Myocyte (in vitro differentiated cells): ENCODE data around the gene SLC47A2. TPM values are rescaled to one million over a fixed set of nuclear protein-coding genes. Genes with fewer than 3 reads are reported as not detected.

Experiments used
- DNase-seq: peaks from one replicate; pipeline ENCODE4 v3.0.0-alpha.2; 2012; ENCODE audit warnings: low read depth
- total RNA-seq: library from RNA; depleted of rRNA; stranded (reverse); fragments of >200 nt; gene quantifications from 2 replicates; pipeline ENCODE4 v1.2.3, GENCODE V29; 2014

SLC47A2 gene
- total RNA-seq, 1 donor from 2014 or later: 3.8 TPM

- peak; percentile 99 for DNase-seq
Observed at GRCh38 chr17:19728084-19728495, 11.7 kb upstream of the SLC47A2 start.

DNA sequence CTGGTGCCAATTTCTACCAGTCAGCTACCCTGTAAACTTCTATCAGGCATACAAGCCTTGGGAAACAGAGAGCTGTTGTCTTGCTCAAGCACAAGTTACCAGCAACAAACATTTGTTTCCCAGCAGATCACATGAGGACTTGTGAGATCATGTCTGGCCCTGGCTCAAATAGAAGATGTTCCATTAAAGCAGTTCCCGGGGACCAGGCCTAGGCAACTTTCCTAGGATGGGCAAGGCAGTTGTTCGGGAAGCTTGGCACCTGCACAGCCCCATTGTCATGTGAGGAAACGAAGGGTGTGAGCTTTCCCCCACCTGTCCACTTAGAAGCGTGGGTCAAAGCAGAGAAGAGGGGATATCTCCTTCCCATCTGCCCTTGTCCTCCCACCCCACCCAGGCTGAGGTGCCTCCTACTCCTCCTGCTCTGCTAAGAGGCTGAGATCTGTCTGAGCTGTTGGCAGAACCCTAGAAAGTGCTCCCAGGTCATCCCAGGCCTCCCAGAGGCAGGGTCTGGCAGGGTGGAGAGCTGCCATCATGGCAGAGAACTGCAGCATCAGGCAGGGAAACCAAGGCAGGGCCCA, 11.2 kb upstream of the SLC47A2 start:
- DNase-seq: peak; percentile 98

DNA sequence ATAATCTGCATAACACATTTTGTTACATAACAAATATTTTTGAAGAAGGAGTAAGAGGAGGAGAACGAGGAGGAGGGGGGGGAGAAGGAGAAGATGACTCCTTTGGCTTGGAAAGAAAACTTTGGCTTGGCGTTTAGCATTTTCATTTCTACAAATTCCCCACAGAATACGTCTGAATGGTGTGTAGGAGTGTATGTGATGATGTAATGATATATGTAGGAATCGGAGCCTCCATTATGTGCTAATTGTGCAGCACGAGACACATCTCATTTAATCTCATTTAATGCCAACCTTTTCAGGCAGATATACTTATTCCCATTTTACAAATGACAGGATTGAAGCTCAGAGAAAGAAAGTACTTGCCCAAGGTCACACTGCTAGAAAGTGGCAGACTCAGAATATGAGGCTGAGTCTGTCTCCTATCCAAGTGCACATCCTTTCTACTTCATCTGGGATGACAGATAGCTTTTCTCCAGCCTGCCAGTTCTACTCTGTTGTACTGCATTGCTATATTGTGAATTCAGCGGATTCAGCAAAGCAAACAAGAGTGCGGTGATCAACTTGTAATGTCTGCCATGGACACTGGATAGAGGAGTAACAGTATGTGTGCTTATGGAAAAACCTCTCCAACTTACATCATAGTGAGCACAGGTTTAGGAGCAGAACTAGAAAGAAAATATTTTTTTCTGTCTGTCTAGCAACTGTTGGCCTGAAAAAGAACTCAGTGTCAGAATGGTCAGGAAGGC, 10.4 kb upstream of the SLC47A2 start:
- DNase-seq: no peak

- DNase-seq: no peak
Observed at GRCh38 chr17:19725486-19725885, 9.1 kb upstream of the SLC47A2 start.

- DNase-seq: peak; percentile 26
Observed at GRCh38 chr17:19724501-19725420, 8.4 kb upstream of the SLC47A2 start.

GRCh38 chr17:19723964-19724363, 7.6 kb upstream of the SLC47A2 start:
- peak; percentile 44 for DNase-seq

DNA sequence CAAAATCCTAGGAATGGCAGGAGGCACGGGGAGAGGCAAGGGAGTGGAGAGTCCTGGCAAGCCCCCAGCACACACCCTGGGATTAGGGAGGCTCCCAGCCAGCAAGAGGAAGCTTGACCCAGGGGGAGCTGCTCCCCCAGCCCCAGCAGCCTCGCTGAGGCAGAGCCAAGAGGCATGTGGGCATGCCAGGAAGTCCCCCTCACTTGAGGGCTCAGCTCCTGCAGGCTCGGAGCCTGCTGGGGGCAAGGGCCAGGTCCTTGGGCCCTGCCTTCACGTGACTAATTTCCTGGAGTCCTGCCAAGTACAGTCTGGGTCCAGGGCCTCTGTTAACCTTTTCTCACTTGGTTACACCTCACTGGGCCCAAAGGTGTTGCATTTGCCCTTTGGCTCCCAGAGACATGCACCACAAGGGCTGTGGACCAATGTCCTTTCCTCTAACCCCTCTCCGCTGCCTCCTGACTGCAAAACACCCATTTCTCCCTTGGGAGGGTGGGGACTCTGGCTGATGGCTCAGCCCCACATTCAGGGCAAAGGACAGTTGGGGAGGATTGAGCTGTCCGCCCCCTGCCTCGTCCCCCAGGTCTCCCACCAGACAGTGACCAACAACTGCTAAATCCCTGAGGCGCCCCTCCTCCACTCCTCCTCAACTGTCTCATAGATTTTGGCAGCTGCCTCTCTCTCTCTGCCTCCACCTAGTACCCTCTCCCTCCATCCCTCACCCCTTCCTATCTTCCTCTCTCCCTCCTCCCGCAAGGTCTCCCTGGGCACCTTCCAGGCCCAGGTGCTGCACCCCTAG, 4.4 kb upstream of the SLC47A2 start:
- DNase-seq: peak; percentile 31

DNA sequence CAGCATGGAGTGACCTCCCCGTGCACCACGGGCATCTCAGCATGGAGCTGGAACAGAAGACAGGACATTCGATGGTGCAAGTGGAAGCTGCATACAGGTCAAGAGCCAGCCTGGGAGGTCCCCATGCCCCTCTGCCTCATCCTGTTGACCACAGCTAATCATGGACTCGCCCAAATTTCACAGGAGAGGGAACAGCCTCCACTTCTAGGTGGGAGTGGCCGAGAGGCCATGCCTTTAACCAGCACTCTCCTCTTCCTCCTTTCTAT, 3.8 kb upstream of the SLC47A2 start:
- no peak for DNase-seq

- DNase-seq: no peak
Observed at GRCh38 chr17:19719355-19720209, 3.2 kb upstream of the SLC47A2 start.

DNA sequence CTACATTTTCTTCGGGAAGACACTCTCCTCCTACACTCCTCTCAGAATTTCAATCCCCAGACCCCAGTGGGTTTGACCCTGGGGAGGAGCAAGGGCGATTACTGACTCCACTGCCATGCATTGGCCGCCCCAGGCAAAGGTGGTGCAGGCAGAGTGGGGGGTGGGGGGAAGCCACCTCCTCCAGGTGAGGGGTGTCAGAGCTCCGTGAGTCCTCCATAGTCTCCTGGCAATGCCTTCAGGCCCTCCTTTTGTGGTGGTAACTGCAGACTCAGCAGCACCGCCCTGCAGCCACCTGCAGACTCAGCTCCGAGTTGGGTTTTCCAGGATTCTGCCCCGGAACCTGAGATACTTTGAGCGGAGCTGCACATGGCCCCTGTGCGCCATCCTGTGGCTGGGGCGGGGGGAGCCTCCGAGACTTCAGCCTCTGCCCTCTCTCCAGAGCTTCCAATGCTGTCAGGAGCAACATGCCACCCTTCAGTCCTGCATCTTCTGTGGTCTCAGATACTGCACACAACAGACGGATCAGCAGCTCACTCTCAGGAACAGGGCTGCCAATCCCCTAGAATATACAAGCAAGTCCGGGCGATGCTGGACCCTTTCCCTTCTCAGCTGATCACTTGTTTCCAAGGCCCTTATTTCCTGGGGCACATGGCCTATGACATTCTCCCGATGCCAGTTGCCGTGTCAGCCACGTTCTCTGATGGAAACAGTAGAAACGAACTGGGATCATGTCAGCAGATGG, 2.4 kb upstream of the SLC47A2 start:
- DNase-seq: no peak

- DNase-seq: no peak
Observed at GRCh38 chr17:19718041-19718612, 1.7 kb upstream of the SLC47A2 start.

DNA sequence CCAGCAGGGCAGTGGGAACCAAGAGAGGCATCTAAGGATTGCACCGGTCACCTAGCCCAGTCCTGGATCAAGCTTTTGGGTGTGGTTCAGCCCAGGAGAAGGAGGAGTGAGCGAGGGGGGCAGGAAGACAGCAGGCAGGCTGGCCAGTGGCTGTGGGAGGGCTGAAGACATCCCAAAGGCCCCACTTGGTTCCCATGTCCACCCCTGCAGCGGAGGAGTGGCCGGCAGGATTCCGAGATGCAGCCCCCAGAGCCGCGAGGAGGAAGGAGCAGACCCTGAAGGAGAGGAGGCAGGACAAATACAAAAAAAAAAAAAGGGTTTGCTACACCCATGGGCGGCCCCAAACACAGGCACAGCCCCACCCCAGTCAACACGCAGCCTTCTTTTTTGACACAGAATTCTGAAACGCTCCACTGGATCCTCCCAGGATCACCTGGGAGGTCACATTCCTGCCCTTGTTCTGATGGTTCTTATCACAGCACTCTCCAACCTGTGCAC, 1.1 kb upstream of the SLC47A2 start:
- no peak for DNase-seq

DNA sequence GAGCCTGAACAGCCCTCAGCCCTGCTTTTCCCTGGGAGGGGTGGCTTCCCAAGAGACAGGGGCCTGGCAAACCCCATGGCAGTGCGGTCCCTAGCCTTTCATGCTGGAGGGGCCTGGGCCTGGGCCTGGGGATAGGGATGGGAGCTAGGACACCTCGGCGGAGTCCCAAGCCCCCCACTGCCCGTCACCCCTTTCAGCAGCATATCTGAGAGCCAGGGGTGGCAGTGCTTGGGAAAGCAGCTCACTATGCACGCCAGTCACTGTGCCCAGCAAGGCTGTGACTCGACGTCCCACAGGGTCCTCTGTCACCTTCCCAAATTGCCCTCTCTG, 612 bp upstream of the SLC47A2 start:
- DNase-seq: no peak

DNA sequence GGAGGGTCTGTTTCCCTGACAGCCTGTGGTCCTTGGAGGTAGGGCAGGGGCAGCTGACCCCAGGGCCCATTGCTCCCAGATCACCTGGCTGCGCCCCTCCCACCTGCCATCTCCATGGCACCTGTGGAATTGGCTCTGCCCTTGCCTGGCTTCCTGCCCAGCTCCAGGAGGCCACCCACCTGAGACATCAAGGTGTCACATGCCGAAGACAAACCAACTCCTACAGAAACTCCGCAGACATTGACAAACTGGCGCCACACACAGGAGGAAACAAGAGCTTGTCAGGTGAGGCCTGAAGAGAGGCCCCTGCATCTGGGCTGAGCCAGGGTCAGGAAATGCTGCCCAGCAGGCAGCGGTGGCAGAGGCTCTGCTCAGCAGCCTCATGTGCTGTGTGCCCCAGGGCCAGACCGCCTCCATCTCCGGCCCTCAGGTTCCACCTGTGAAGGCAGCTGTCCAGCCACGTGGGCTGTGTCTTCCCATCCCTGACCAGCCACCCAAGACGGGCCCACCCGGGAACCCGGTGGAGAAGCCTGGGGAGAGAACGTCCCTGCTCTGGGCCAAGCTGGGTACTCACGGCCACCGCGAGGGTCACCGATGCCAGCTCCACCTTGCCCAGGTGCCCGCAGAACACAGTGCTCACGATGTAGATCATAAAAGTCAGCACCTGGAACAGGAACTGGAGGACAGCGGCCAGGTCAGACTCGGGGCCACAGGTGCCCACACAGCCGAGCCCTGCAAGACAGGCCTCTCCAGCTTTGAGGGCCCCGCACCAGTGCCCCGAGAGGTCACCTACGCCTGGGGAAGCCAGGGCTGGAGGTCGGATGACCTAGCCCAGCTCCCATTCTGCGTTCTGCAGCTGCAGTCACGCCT, 1.6 kb downstream of the SLC47A2 start:
- no peak for DNase-seq

DNA sequence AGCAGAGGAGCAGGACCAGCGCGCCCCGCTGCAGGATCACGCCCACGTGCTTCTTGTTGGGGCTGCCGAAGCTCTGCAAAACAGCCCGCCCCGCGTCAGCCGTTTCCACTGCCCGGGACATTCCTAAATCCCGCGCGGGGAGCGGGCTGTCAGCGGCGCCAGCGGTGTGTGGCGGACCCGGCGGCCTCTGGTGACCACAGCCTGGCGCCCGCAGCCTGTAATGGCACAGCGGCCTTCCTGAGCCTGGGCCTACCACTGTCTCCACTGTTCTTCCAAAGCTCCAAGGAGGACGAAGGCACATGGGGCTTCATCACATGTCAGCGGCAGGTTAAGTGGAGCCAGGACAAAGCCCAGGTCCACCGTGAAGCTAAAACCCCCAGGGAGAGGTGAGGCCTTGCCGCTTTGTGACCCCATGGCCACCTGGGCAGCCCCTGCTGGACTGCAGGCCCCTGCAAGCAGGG, 2.5 kb downstream of the SLC47A2 start:
- no peak for DNase-seq

- DNase-seq: no peak
Observed at GRCh38 chr17:19713462-19713861, 2.9 kb downstream of the SLC47A2 start.

DNA sequence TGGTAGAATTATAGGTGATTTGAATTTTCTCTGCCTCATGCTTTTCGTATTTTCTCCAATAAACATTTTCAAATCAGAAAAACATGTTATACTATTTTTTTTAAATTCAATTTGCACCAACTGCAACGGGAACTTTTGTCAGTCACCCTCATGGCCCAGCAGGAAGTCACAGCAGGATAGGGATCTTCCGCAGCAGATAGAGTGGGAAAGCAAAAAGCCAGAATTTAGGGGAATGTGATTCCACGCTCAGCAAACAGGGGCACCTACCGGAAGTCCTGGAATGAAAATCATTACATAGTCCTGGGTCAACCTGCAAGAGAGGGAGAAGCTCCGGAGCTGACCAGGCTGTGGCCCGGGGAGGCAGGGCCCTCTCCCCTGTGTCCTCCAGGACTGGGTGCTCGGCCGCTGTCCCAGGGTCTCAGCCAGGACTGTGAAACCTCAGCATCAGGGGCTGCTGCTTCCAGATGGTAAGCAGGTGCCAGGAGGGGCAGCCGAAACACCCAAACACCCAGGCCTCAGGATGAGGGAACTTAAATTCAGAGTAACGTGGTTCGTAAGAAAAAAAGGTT, 3.9 kb downstream of the SLC47A2 start:
- no peak for DNase-seq

DNA sequence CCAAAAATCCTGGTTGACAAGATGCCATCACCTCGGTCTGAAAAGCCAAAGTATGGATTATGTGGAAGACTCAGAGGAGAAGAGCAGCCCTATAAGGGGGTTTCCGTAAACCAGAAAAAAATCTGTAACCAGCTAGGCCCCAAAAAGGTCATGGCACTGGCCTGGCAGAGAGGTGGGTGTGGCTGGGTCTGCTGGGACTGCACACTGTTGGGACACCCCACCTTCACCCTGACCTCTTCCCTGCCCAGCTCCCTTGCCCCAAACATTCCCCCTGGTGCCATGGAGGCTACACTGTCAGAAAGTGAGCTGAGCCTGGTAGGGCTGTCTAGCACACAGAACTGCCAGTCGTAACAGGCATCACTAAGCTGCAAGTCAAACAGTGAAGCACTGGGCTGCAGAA, 6.5 kb downstream of the SLC47A2 start:
- DNase-seq: no peak
